IMR-90 (cell line): ENCODE measurements around the gene SOSTDC1. TPM values are rescaled to one million over a fixed set of nuclear protein-coding genes. Genes with fewer than 3 reads are reported as not detected.

Experiments
- ATAC-seq: fragments of 200-7000 bp; cut with Tn5 transposase; 2 replicates; pipeline ENCODE4 v1.9.1; 2020; ENCODE audit warnings: low read depth, mild to moderate bottlenecking, moderate library complexity
- BruUV-seq: library from RNA; stranded (reverse); fragments of 400-500 nt; replicated peaks from 2 replicates; lab custom pipeline; 2021; lab: Mats Ljungman, UMichigan
- CTCF ChIA-PET: fragments of 300-600 bp; formaldehyde crosslinking; extraction: SDS; loops from one replicate; lab custom pipeline; 2021; ENCODE audit warnings: antibody characterized with exemption; lab: Yijun Ruan, JAX
- POLR2A ChIA-PET: fragments of 300-600 bp; sonication (Branson Sonifier 250); formaldehyde crosslinking; loops from one replicate; lab custom pipeline; 2022; ENCODE audit warnings: antibody characterized with exemption; ENCODE audit not compliant: unreplicated experiment; lab: Charles Lee
- DNase-seq: peaks from one replicate; pipeline ENCODE4 v3.0.0; 2013
- H2AFZ ChIP-seq: replicated peaks from 2 replicates; pipeline ENCODE3; 2013; ENCODE audit warnings: low read length, mild to moderate bottlenecking; ENCODE audit not compliant: poor library complexity
- H2AK5ac ChIP-seq: 2 replicates; pipeline ENCODE4 v1.6.1; 2013; ENCODE audit warnings: low read depth, low read length, inconsistent platforms
- H2AK9ac ChIP-seq: replicated peaks from 2 replicates; pipeline ENCODE3; 2013; ENCODE audit warnings: mild to moderate bottlenecking, low read depth, low read length, moderate library complexity; ENCODE audit not compliant: poor library complexity
- H2BK120ac ChIP-seq: 2 replicates; pipeline ENCODE4 v1.6.1; 2013; ENCODE audit warnings: low read depth, low read length, inconsistent platforms
- H2BK15ac ChIP-seq: 3 replicates; pipeline ENCODE4 v1.6.1; 2013; ENCODE audit warnings: low read depth, low read length, inconsistent platforms
- H2BK20ac ChIP-seq: 2 replicates; pipeline ENCODE4 v1.6.1; 2013; ENCODE audit warnings: low read depth, mild to moderate bottlenecking, inconsistent platforms, low read length, moderate library complexity
- H2BK5ac ChIP-seq: 2 replicates; pipeline ENCODE4 v1.6.1; 2013; ENCODE audit warnings: mild to moderate bottlenecking, low read depth, low read length, inconsistent platforms; ENCODE audit not compliant: poor library complexity, severe bottlenecking
- H3K14ac ChIP-seq: replicated peaks from 2 replicates; pipeline ENCODE4 v1.6.1; 2013; ENCODE audit warnings: low read depth, low read length, inconsistent platforms
- H3K18ac ChIP-seq: 2 replicates; pipeline ENCODE4 v1.6.1; 2013; ENCODE audit warnings: low read depth, low read length, control low read depth
- H3K23ac ChIP-seq: 2 replicates; pipeline ENCODE4 v1.6.1; 2013; ENCODE audit warnings: low read depth, low read length, inconsistent platforms
- H3K27ac ChIP-seq: 2 replicates; pipeline ENCODE4 v1.5.1; 2013; ENCODE audit warnings: mild to moderate bottlenecking, control low read depth, low read length; ENCODE audit not compliant: insufficient read depth
- H3K27me3 ChIP-seq: 2 replicates; pipeline ENCODE4 v1.6.1; 2013; ENCODE audit warnings: low read length; ENCODE audit not compliant: control insufficient read depth, insufficient read depth
- H3K36me3 ChIP-seq: 2 replicates; pipeline ENCODE4 v1.6.1; 2013; ENCODE audit warnings: low read length, mixed read lengths; ENCODE audit not compliant: control insufficient read depth, insufficient read depth
- H3K4ac ChIP-seq: 2 replicates; pipeline ENCODE4 v1.6.1; 2013; ENCODE audit warnings: low read depth, low read length, inconsistent platforms
- H3K4me1 ChIP-seq: 2 replicates; pipeline ENCODE4 v1.6.1; 2013; ENCODE audit warnings: low read length, mixed read lengths; ENCODE audit not compliant: control insufficient read depth, insufficient read depth
- H3K4me2 ChIP-seq: 2 replicates; pipeline ENCODE4 v1.6.1; 2013; ENCODE audit warnings: low read depth, mild to moderate bottlenecking, control low read depth, low read length, moderate library complexity
- H3K4me3 ChIP-seq: 2 replicates; pipeline ENCODE4 v1.5.1; 2013; ENCODE audit warnings: low read depth, mild to moderate bottlenecking, control low read depth, low read length, moderate library complexity; ENCODE audit not compliant: insufficient read depth
- H3K56ac ChIP-seq: 2 replicates; pipeline ENCODE4 v1.6.1; 2013; ENCODE audit warnings: low read length, inconsistent platforms; ENCODE audit not compliant: insufficient read depth; ENCODE audit errors: extremely low read depth
- H3K79me1 ChIP-seq, 2 experiments: 2 replicates each; pipeline ENCODE4 v1.6.1; 2013; ENCODE audit warnings: low read length in 2 of 2, inconsistent platforms in 1 of 2, low read depth in 1 of 2
- H3K9ac ChIP-seq: 2 replicates; pipeline ENCODE4 v1.6.1; 2013; ENCODE audit warnings: low read depth, low read length, control low read depth
- H3K9me1 ChIP-seq: 2 replicates; pipeline ENCODE4 v1.6.1; 2013; ENCODE audit warnings: low read length, inconsistent platforms; ENCODE audit not compliant: insufficient read depth
- H3K9me3 ChIP-seq: 2 replicates; pipeline ENCODE4 v1.6.1; 2013; ENCODE audit warnings: low read length; ENCODE audit not compliant: control insufficient read depth, insufficient read depth
- H4K20me1 ChIP-seq: 2 replicates; pipeline ENCODE4 v1.6.1; 2013; ENCODE audit warnings: low read length, inconsistent platforms; ENCODE audit not compliant: insufficient read depth
- H4K5ac ChIP-seq: 2 replicates; pipeline ENCODE4 v1.6.1; 2013; ENCODE audit warnings: mild to moderate bottlenecking, low read depth, low read length, control low read depth
- H4K8ac ChIP-seq, 2 experiments: 2 replicates each; pipeline ENCODE4 v1.6.1; 2013; ENCODE audit warnings: low read depth in 2 of 2, low read length in 2 of 2, control low read depth in 1 of 2, inconsistent platforms in 1 of 2
- H4K91ac ChIP-seq: 2 replicates; pipeline ENCODE4 v1.6.1; 2013; ENCODE audit warnings: low read depth, low read length, inconsistent platforms; ENCODE audit not compliant: insufficient read depth
- BHLHE40 ChIP-seq: fragments of 150-350 bp; IDR thresholded peaks from 2 replicates; pipeline ENCODE4 v1.6.1; 2016; ENCODE audit warnings: mild to moderate bottlenecking, low read depth, low read length
- CEBPB ChIP-seq: IDR thresholded peaks from 2 replicates; pipeline ENCODE4 v1.6.1; 2012; ENCODE audit warnings: low read depth, low read length, improper control_type of control experiment
- CHD1 ChIP-seq: IDR thresholded peaks from 2 replicates; pipeline ENCODE4 v1.6.1; 2012; ENCODE audit warnings: low read depth, low read length, improper control_type of control experiment
- CTCF ChIP-seq: conservative IDR thresholded peaks from 2 replicates; pipeline ENCODE4 v1.5.1; 2012; ENCODE audit warnings: mild to moderate bottlenecking, low read depth, low read length, improper control_type of control experiment
- ELK1 ChIP-seq: fragments of 150-350 bp; IDR thresholded peaks from 2 replicates; pipeline ENCODE4 v1.6.1; 2016; ENCODE audit warnings: low read depth, mild to moderate bottlenecking, low read length, moderate library complexity, borderline replicate concordance
- FOS ChIP-seq: fragments of 150-350 bp; IDR thresholded peaks from 2 replicates; pipeline ENCODE4 v1.6.1; 2016; ENCODE audit warnings: low read depth, low read length
- MAFK ChIP-seq: IDR thresholded peaks from 2 replicates; pipeline ENCODE4 v1.6.1; 2012; ENCODE audit warnings: low read depth, low read length, improper control_type of control experiment
- MAZ ChIP-seq: IDR thresholded peaks from 2 replicates; pipeline ENCODE4 v1.6.1; 2012; ENCODE audit warnings: low read depth, mild to moderate bottlenecking, low read length, improper control_type of control experiment, moderate library complexity, borderline replicate concordance
- MXI1 ChIP-seq: IDR thresholded peaks from 2 replicates; pipeline ENCODE4 v1.6.1; 2012; ENCODE audit warnings: low read depth, mild to moderate bottlenecking, low read length, moderate library complexity, borderline replicate concordance
- NFE2L2 ChIP-seq: fragments of 150-350 bp; IDR thresholded peaks from 2 replicates; pipeline ENCODE4 v1.6.1; 2016; ENCODE audit warnings: low read depth, mild to moderate bottlenecking, low read length
- POLR2A ChIP-seq: IDR thresholded peaks from 2 replicates; pipeline ENCODE4 v1.6.1; 2012; ENCODE audit warnings: mild to moderate bottlenecking, low read depth, low read length
- RAD21 ChIP-seq: IDR thresholded peaks from 2 replicates; pipeline ENCODE4 v1.6.1; 2012; ENCODE audit warnings: low read length, improper control_type of control experiment
- RCOR1 ChIP-seq: IDR thresholded peaks from 2 replicates; pipeline ENCODE4 v1.6.1; 2012; ENCODE audit warnings: mild to moderate bottlenecking, low read length, improper control_type of control experiment; ENCODE audit not compliant: insufficient replicate concordance
- RFX5 ChIP-seq: IDR thresholded peaks from 2 replicates; pipeline ENCODE4 v1.8.0; 2012; ENCODE audit warnings: low read depth, mild to moderate bottlenecking, low read length, moderate library complexity
- SMC3 ChIP-seq: fragments of 150-350 bp; IDR thresholded peaks from 2 replicates; pipeline ENCODE4 v1.6.1; 2016; ENCODE audit warnings: low read depth, mild to moderate bottlenecking, antibody characterized with exemption, low read length, moderate library complexity
- USF2 ChIP-seq: fragments of 150-350 bp; IDR thresholded peaks from 2 replicates; pipeline ENCODE4 v1.6.1; 2017; ENCODE audit warnings: mild to moderate bottlenecking, antibody characterized with exemption, low read length, low read depth
- WGBS, 2 experiments: methylation state at CpG; one replicate each; pipeline versions ENCODE4 v1.1.5 to v1.1.7; 2013; ENCODE audit warnings: missing lambda C conversion rate in 2 of 2; ENCODE audit not compliant: insufficient read length in 1 of 2; ENCODE audit errors: extremely low coverage in 2 of 2; 5-methylcytosine and 5-hydroxymethylcytosine counted together
- dilution Hi-C: fragments of 300-500 bp; cut with HindIII; formaldehyde crosslinking; loops from one replicate; pipeline ENCODE4 v1.14.3; 2018; ENCODE audit warnings: low sequenced_read_pairs; ENCODE audit not compliant: unreplicated experiment
- in situ Hi-C: fragments of 300-500 bp; cut with MboI; formaldehyde crosslinking; loops from 3 replicates; pipeline ENCODE4 v1.14.3; 2019; ENCODE audit warnings: low sequenced_read_pairs, inconsistent platforms, mixed read lengths
- intact Hi-C: fragments of 100-400 bp; cut with micrococcal nuclease; formaldehyde crosslinking; loops from 2 replicates; pipeline ENCODE4 v1.10.0; 2022
- polyA plus RNA-seq, 3 experiments: library from polyadenylated mRNA; depleted of rRNA; stranded (reverse); fragments of >200 nt; gene quantifications; 2 replicates each; pipeline ENCODE4 v1.2.3, GENCODE V29; 2012; ENCODE audit warnings: low replicate concordance in 1 of 3
- total RNA-seq: library from RNA; depleted of rRNA; stranded (reverse); fragments of >200 nt; gene quantifications from 2 replicates; pipeline ENCODE4 v1.2.3, GENCODE V29; 2012

The SOSTDC1 gene
- total and polyA plus RNA-seq, 2 of the 4 experiments (the other 2 are of a cell fraction) = 0.07 TPM; not detected in 1

GRCh38 chr7:16462431-16462889 lies 3.1 kb downstream of the SOSTDC1 start:
- POLR2A ChIA-PET = interaction anchor here (0.7 kb wide), 1 partner anchor 313 kb away, joined by 3 read pairs; no protein-coding TSS in a partner anchor
- in situ Hi-C loops = no loop called here

More at GRCh38 chr7:16462431-16462889, 3.1 kb downstream of the SOSTDC1 start:
- Histone ChIP-seq H4K20me1 (no peaks in the 10 kb centered on the region), H3K79me1 (no peaks in the 10 kb centered on the region), H4K5ac (no peak overlapping the region), H3K9ac (no peak overlapping the region), H3K36me3 (no peaks in the 10 kb centered on the region), H3K14ac (no peak overlapping the region), H3K4ac (no peak overlapping the region), H2AK5ac (no peak overlapping the region), H2BK120ac (no peak overlapping the region), H2AK9ac (no peak overlapping the region), H4K91ac (no peak overlapping the region), H2AFZ (peak overlapping the region; percentile 37), H2BK20ac (no peak overlapping the region), H2BK15ac (no peak overlapping the region), H3K23ac (no peak overlapping the region), H3K18ac (no peak overlapping the region), H3K9me1 (no peaks in the 10 kb centered on the region), H4K8ac (no peak overlapping the region), H2BK5ac (no peak overlapping the region), H3K4me3 (no peak overlapping the region), H3K56ac (no peak overlapping the region), H3K4me1 (no peaks in the 10 kb centered on the region), H3K9me3 (no peaks in the 10 kb centered on the region), H3K27ac (no peak overlapping the region), H3K4me2 (no peak overlapping the region), H3K27me3 (peaks cover 6% of the 10 kb centered on the region)
- ATAC-seq (no peak), DNase-seq (no peak)
- WGBS, 2 experiments = 97% methylated on average over 5 of the region's 7 CpGs; no CpG with 5 or more reads in 1 of the 2 experiments
- CTCF ChIA-PET = interaction anchor here (0.9 to 1.3 kb wide), 2 partner anchors 7 to 9 kb away, joined by 3 to 4 read pairs; no protein-coding TSS in a partner anchor
- BruUV-seq = no TSS peak
- dilution Hi-C loops (no loop called here), intact Hi-C loops (no loop called here)
- TF ChIP-seq FOS (no peak), RFX5 (no peak), MAFK (no peak), NFE2L2 (no peak), USF2 (no peak), CHD1 (no peak), CTCF (no peak), BHLHE40 (no peak), SMC3 (no peak), RCOR1 (no peak), CEBPB (no peak), POLR2A (no peak), ELK1 (no peak), MAZ (no peak), MXI1 (no peak), RAD21 (no peak)
